Prostate gland (tissue), 2 donors: ENCODE data around the gene ANGPTL8.

Experiments used
- POLR2A ChIP-seq: fragments of 450-650 bp; IDR thresholded peaks from one replicate; pipeline ENCODE4 v1.6.1; 2016; ENCODE audit warnings: antibody characterized with exemption, mild to moderate bottlenecking
- POLR2AphosphoS5 ChIP-seq: sonication (generic); formaldehyde crosslinking; IDR thresholded peaks from one replicate; pipeline ENCODE4 v1.6.1; 2017; ENCODE audit warnings: antibody characterized with exemption
- TF ChIP-seq, protein P1 (sequence below), 4 experiments: fragments of 200-600 bp in 2 of 4; fragments of 450-650 bp in 2 of 4; sonication (generic) in 2 of 4; IDR thresholded peaks; 1 replicate in 3 of 4; 2 replicates in 1 of 4; pipeline ENCODE4 v1.5.1; 2016 to 2019; ENCODE audit warnings: antibody characterized with exemption in 4 of 4, mild to moderate bottlenecking in 2 of 4, moderate library complexity in 2 of 4

GRCh38 chr19:11265785-11266236 lies 26.4 kb downstream of the ANGPTL8 start:
- TF ChIP-seq, protein P1, sequence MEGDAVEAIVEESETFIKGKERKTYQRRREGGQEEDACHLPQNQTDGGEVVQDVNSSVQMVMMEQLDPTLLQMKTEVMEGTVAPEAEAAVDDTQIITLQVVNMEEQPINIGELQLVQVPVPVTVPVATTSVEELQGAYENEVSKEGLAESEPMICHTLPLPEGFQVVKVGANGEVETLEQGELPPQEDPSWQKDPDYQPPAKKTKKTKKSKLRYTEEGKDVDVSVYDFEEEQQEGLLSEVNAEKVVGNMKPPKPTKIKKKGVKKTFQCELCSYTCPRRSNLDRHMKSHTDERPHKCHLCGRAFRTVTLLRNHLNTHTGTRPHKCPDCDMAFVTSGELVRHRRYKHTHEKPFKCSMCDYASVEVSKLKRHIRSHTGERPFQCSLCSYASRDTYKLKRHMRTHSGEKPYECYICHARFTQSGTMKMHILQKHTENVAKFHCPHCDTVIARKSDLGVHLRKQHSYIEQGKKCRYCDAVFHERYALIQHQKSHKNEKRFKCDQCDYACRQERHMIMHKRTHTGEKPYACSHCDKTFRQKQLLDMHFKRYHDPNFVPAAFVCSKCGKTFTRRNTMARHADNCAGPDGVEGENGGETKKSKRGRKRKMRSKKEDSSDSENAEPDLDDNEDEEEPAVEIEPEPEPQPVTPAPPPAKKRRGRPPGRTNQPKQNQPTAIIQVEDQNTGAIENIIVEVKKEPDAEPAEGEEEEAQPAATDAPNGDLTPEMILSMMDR (IDR thresholded peaks at IDR 0.05): no peak
- peak; percentile 43 for TF ChIP-seq POLR2A
- TF ChIP-seq POLR2AphosphoS5: peak; percentile 43
